Measurements from ENCODE around the gene CHD3.

CHD3 gene

DNA sequence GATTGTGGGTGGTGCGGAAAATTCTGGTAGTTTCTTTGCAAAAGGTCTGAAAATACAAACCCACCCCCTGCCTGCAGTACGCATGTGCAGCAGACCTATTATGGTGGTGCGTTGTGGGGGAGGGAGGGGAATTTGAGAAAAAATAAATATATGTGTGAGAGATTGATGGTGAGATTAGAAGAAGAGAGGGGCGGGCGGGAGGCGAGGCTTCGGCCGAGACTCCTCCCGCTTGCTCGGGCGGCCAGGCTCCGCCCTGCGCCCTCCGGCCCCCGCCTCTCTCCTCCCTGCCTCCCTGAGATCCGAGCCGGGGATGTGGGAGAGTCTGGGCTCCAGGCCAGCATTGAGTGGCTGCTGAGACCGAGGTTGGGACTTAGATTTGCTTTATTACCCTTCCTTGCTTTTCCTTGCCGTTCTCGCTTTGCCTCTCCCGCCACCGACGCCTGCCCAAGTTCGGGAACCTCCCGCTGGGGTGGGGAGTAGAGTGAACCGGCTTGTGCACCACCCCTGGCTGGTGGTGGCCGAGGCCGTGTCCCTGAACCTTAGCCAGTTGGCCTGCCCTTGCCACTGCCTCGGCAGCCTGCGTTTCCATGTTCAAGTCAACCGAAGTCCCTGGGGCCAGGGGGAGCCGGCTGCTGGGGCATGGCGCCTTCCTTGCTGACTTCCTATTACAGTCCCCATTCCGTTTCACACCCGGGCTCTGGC, 956 bp upstream of the CHD3 start:
- peaks cover 37% of the 10 kb centered on the region for H3K4me1 ChIP-seq (ENCODE audit: control insufficient read depth, insufficient read depth, low read length)
- DNase-seq (ENCODE audit: low read depth) = peak; percentile 98
- H3K36me3 ChIP-seq (ENCODE audit: control insufficient read depth, insufficient read depth, low read length, severe bottlenecking) = peaks cover 16% of the 10 kb centered on the region
- H3K4me3 ChIP-seq (ENCODE audit: low read length) = peak overlapping the region; percentile 89
- no peaks in the 10 kb centered on the region for H3K27me3 ChIP-seq (replicated peaks; ENCODE audit: control insufficient read depth, insufficient read depth, low read length)
- no peaks in the 10 kb centered on the region for H3K9me3 ChIP-seq (ENCODE audit: control insufficient read depth, low read length)
- H3K9ac ChIP-seq (ENCODE audit: low read length) = peak overlapping the region; percentile 88

DNA sequence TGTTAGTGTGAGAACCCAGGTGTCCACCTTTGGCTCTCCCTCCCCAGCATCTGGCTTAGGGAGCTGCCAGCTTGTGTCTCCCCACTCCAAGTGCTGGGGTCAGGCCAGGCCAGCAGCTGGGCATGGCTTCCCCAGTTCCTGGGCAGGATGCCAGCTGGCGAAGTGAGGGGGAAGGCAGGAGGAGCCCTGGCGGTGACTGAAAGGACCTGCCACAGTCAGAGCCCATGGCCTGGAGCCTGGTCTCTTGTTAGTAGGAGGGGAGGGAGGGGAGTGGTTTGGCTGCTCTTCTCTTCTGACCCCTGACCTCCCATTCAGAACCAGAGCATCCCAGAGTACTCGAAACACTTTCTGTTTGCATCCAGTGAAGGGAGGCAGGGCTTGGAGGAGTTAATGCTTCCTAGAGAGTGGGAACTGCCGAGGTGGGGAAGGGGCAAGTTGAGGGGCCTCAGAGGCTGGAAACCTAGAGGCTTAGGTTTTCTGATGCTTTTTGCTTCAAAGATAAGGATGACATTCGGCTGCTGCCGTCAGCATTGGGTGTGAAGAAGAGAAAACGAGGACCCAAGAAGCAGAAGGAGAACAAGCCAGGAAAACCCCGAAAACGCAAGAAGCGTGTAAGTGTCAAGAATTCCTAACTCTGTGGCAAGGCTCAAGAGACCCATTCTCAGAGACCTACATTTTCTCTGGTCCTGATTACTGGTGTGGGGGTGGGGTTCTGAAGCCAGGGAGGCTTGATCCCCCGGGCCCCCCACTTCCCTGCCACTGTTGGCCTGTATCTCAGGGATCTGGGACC, 772 bp downstream of the CHD3 start:
- Histone ChIP-seq H3K4me3 (ENCODE audit: low read length) (peak overlapping the region; percentile 22), H3K9me3 (ENCODE audit: control insufficient read depth, low read length) (no peaks in the 10 kb centered on the region), H3K36me3 (ENCODE audit: control insufficient read depth, insufficient read depth, low read length, severe bottlenecking) (peaks cover 26% of the 10 kb centered on the region), H3K9ac (ENCODE audit: low read length) (peak overlapping the region; percentile 11), H3K27me3 (replicated peaks; ENCODE audit: control insufficient read depth, insufficient read depth, low read length) (no peaks in the 10 kb centered on the region), H3K4me1 (ENCODE audit: control insufficient read depth, insufficient read depth, low read length) (peaks cover 37% of the 10 kb centered on the region)
- DNase-seq (ENCODE audit: low read depth) = peak; percentile 92

DNA sequence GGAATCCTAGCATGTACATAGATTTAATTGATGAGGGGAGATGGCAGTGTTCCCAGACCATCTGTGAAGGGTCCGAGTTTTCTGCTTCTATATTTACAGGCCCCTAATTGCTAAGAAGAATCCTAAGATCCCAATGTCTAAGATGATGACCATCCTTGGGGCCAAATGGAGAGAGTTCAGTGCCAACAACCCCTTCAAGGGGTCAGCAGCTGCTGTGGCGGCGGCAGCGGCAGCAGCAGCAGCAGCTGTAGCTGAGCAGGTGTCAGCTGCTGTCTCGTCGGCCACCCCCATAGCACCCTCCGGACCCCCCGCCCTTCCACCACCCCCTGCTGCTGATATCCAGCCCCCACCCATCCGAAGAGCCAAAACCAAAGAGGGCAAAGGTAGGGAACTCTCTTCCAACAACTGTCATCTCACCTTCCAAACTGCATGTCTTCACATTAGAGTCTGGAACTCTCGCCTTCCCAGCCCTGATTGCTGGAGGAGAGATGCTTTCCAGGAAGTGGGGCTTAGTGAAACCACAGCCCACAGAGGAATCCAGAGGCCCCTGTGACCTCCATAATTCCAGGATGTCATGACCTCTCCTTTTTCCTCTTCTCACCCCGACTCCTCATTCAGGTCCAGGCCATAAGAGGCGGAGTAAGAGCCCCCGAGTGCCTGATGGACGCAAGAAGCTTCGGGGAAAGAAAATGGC, 4.7 kb downstream of the CHD3 start:
- no peak for DNase-seq (ENCODE audit: low read depth)
- H3K36me3 ChIP-seq (ENCODE audit: control insufficient read depth, insufficient read depth, low read length, severe bottlenecking) = peaks cover 57% of the 10 kb centered on the region

DNA sequence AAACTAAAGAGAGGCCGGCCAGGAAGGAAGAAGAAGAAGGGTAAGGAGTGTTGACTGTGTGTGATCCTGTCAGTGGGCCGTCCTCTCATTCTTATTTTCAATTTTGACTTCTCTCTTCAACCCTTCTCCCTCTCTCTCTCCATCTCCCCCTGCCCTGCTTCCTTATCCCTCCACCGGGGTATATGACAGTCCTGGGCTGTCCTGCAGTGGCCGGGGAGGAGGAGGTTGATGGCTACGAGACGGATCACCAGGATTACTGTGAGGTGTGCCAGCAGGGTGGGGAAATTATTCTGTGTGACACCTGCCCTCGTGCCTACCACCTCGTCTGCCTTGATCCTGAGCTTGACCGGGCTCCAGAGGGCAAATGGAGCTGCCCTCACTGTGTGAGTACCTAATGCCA, 5.6 kb downstream of the CHD3 start:
- Histone ChIP-seq H3K9ac (ENCODE audit: low read length) (no peak overlapping the region), H3K4me1 (ENCODE audit: control insufficient read depth, insufficient read depth, low read length) (peaks cover 19% of the 10 kb centered on the region), H3K36me3 (ENCODE audit: control insufficient read depth, insufficient read depth, low read length, severe bottlenecking) (peaks cover 62% of the 10 kb centered on the region), H3K4me3 (ENCODE audit: low read length) (no peak overlapping the region), H3K9me3 (ENCODE audit: control insufficient read depth, low read length) (no peaks in the 10 kb centered on the region), H3K27me3 (replicated peaks; ENCODE audit: control insufficient read depth, insufficient read depth, low read length) (no peaks in the 10 kb centered on the region)
- DNase-seq (ENCODE audit: low read depth) = no peak

More for the DNA sequence above, 4.7 kb downstream of the CHD3 start:
- Histone ChIP-seq H3K4me3 (ENCODE audit: low read length) (no peak overlapping the region), H3K4me1 (ENCODE audit: control insufficient read depth, insufficient read depth, low read length) (peaks cover 27% of the 10 kb centered on the region), H3K27me3 (replicated peaks; ENCODE audit: control insufficient read depth, insufficient read depth, low read length) (no peaks in the 10 kb centered on the region), H3K9me3 (ENCODE audit: control insufficient read depth, low read length) (no peaks in the 10 kb centered on the region), H3K9ac (ENCODE audit: low read length) (no peak overlapping the region)

DNA sequence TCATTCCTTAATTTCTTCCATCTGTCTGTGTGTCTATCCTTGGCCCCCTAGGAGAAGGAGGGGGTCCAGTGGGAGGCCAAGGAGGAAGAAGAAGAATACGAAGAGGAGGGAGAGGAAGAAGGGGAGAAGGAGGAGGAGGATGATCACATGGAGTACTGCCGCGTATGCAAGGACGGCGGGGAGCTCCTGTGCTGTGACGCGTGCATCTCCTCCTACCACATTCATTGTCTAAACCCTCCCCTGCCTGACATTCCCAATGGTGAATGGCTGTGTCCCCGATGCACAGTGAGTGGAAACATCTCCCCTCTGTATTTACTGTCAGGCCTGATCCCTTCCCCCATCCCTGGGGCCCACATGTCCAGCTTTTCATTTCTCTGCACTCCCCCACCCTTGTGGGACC, 6.3 kb downstream of the CHD3 start:
- Histone ChIP-seq H3K4me3 (ENCODE audit: low read length) (no peak overlapping the region), H3K9ac (ENCODE audit: low read length) (no peak overlapping the region), H3K27me3 (replicated peaks; ENCODE audit: control insufficient read depth, insufficient read depth, low read length) (no peaks in the 10 kb centered on the region), H3K4me1 (ENCODE audit: control insufficient read depth, insufficient read depth, low read length) (peaks cover 12% of the 10 kb centered on the region), H3K36me3 (ENCODE audit: control insufficient read depth, insufficient read depth, low read length, severe bottlenecking) (peaks cover 68% of the 10 kb centered on the region), H3K9me3 (ENCODE audit: control insufficient read depth, low read length) (no peaks in the 10 kb centered on the region)
- no peak for DNase-seq (ENCODE audit: low read depth)

DNA sequence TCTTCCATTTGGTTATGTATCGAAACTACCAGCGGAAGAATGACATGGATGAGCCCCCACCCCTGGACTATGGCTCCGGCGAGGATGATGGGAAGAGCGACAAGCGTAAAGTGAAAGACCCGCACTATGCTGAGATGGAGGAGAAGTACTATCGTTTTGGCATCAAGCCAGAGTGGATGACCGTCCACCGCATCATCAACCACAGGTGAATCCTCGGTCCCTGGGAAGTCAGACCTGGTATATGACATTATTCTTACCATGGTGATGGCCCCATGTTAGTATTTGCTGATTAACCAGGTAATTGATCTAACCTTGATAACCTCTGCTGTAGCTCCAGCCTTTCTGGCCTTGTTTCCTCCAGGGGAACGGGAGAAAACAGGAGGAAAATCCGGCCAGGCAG, 8.5 kb downstream of the CHD3 start:
- peak overlapping the region; percentile 72 for H3K9ac ChIP-seq (ENCODE audit: low read length)
- no peak overlapping the region for H3K4me3 ChIP-seq (ENCODE audit: low read length)
- peaks cover 71% of the 10 kb centered on the region for H3K36me3 ChIP-seq (ENCODE audit: control insufficient read depth, insufficient read depth, low read length, severe bottlenecking)
- no peaks in the 10 kb centered on the region for H3K9me3 ChIP-seq (ENCODE audit: control insufficient read depth, low read length)
- no peaks in the 10 kb centered on the region for H3K27me3 ChIP-seq (replicated peaks; ENCODE audit: control insufficient read depth, insufficient read depth, low read length)
- DNase-seq (ENCODE audit: low read depth) = no peak
- peaks cover 9% of the 10 kb centered on the region for H3K4me1 ChIP-seq (ENCODE audit: control insufficient read depth, insufficient read depth, low read length)

DNA sequence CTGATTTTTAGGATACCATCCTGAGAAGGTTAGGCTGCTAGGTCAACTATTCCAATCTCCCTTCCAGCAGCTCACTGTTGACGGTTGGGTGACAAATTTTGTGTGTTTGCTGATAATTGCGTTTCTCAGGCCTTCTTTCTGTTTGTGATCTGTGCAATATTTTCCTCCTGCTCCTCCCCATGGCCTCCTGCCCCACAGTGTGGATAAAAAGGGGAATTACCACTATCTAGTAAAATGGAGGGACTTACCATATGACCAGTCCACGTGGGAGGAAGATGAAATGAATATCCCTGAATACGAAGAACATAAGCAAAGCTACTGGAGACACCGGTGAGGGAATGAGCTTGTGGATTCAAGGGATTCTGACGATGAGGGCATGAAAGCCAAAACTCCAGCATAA, 9.2 kb downstream of the CHD3 start:
- no peak overlapping the region for H3K4me3 ChIP-seq (ENCODE audit: low read length)
- H3K36me3 ChIP-seq (ENCODE audit: control insufficient read depth, insufficient read depth, low read length, severe bottlenecking) = peaks cover 76% of the 10 kb centered on the region
- H3K27me3 ChIP-seq (replicated peaks; ENCODE audit: control insufficient read depth, insufficient read depth, low read length) = no peaks in the 10 kb centered on the region
- peaks cover 9% of the 10 kb centered on the region for H3K4me1 ChIP-seq (ENCODE audit: control insufficient read depth, insufficient read depth, low read length)
- peak; percentile 39 for DNase-seq (ENCODE audit: low read depth)
- no peaks in the 10 kb centered on the region for H3K9me3 ChIP-seq (ENCODE audit: control insufficient read depth, low read length)
- H3K9ac ChIP-seq (ENCODE audit: low read length) = peak overlapping the region; percentile 72

DNA sequence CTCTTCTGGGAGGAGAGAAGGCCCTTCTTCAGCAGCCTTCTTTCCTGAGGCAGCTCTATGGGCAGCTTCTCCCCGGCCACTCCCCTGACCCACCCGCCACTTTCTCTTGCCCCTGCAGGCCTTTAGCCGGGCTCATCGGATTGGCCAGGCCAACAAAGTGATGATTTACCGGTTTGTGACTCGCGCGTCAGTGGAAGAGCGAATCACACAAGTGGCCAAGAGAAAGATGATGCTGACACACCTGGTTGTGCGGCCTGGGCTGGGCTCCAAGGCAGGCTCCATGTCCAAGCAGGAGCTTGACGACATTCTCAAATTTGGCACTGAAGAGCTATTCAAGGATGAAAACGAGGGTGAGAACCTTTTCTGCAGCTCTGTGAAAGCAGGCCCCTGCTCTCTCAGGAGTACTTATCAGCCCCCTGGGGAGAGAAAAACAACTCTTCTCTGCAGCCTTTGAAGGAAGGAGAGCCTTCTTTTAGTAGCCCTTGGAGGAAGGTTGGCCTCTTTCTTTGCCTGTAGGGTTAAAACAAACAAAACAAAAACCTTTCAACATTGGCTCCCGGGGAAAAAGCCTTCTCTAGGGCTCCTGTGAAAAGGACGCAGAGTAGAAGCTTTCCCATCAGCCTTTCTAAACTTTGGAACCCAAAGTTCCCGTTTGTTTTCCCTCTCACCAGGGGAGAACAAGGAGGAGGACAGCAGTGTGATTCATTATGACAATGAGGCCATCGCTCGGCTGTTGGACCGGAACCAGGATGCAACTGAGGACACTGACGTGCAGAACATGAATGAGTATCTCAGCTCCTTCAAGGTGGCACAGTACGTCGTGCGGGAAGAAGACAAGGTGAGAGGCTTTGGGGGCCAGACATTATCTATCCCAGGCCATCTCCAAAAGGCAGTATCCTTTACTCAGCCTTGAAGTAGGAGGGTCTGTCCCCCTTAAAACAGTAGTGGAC, 14.8 kb downstream of the CHD3 start:
- Histone ChIP-seq H3K9ac (ENCODE audit: low read length) (no peak overlapping the region), H3K9me3 (ENCODE audit: control insufficient read depth, low read length) (no peaks in the 10 kb centered on the region), H3K27me3 (replicated peaks; ENCODE audit: control insufficient read depth, insufficient read depth, low read length) (no peaks in the 10 kb centered on the region), H3K4me1 (ENCODE audit: control insufficient read depth, insufficient read depth, low read length) (no peaks in the 10 kb centered on the region), H3K36me3 (ENCODE audit: control insufficient read depth, insufficient read depth, low read length, severe bottlenecking) (peaks cover 93% of the 10 kb centered on the region), H3K4me3 (ENCODE audit: low read length) (no peak overlapping the region)
- DNase-seq (ENCODE audit: low read depth) = no peak

DNA sequence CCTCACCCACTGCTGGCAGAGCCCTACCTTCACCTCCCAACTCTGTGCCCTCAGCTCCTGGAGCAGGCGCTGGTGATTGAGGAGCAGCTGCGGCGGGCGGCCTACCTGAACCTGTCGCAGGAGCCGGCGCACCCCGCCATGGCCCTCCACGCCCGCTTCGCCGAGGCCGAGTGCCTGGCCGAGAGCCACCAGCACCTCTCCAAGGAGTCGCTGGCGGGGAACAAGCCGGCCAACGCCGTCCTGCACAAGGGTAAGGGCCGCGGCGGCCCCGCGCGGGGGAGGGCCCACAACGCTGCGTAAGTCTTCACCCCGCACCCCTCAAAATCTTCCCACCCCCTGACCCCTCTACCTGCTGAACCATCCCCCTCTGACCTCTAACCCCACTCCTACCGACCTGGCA, 20.5 kb downstream of the CHD3 start:
- Histone ChIP-seq H3K9me3 (ENCODE audit: control insufficient read depth, low read length) (no peaks in the 10 kb centered on the region), H3K36me3 (ENCODE audit: control insufficient read depth, insufficient read depth, low read length, severe bottlenecking) (peaks cover 77% of the 10 kb centered on the region), H3K4me1 (ENCODE audit: control insufficient read depth, insufficient read depth, low read length) (no peaks in the 10 kb centered on the region), H3K4me3 (ENCODE audit: low read length) (no peak overlapping the region), H3K9ac (ENCODE audit: low read length) (no peak overlapping the region), H3K27me3 (replicated peaks; ENCODE audit: control insufficient read depth, insufficient read depth, low read length) (no peaks in the 10 kb centered on the region)
- no peak for DNase-seq (ENCODE audit: low read depth)

DNA sequence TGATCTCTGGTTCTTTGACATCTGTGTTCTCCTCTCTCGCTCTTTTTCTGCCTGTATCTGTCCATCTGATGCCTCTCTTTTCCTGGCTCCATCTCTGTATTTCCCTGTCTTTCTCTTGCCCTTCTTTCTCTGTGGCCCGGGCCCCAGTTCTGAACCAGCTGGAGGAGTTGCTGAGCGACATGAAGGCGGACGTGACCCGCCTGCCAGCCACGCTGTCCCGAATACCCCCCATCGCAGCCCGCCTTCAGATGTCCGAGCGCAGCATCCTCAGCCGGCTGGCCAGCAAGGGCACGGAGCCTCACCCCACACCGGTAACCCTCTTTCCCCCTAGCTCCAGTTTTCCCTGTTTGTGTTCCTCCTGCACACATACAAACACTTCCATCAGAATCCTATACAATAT, 21.7 kb downstream of the CHD3 start:
- peaks cover 6% of the 10 kb centered on the region for H3K4me1 ChIP-seq (ENCODE audit: control insufficient read depth, insufficient read depth, low read length)
- H3K9me3 ChIP-seq (ENCODE audit: control insufficient read depth, low read length) = no peaks in the 10 kb centered on the region
- peaks cover 66% of the 10 kb centered on the region for H3K36me3 ChIP-seq (ENCODE audit: control insufficient read depth, insufficient read depth, low read length, severe bottlenecking)
- no peak for DNase-seq (ENCODE audit: low read depth)
- H3K27me3 ChIP-seq (replicated peaks; ENCODE audit: control insufficient read depth, insufficient read depth, low read length) = no peaks in the 10 kb centered on the region
- H3K9ac ChIP-seq (ENCODE audit: low read length) = no peak overlapping the region
- no peak overlapping the region for H3K4me3 ChIP-seq (ENCODE audit: low read length)

Data from adipocyte (in vitro differentiated cells).